GM23338 (cell line): ENCODE results near the gene DCBLD1. TPM values are rescaled to one million over a fixed set of nuclear protein-coding genes. Genes with fewer than 3 reads are reported as not detected.
"Not testable (repeated sequence)": the region's sequence is repeated elsewhere in the genome, so short reads cannot be mapped to it uniquely, and the experiment has no call there.

Source experiments
- ATAC-seq: fragments of 200-7000 bp; cut with Tn5 transposase; 3 replicates; pipeline ENCODE4 v1.9.1; 2020
- DNase-seq: peaks from one replicate; pipeline ENCODE4 v3.0.0-alpha.2; 2015; ENCODE audit warnings: low spot score
- H2AFZ ChIP-seq: fragments of 200-600 bp; sonication (generic); 2 replicates; pipeline ENCODE4 v1.8.0; 2016; ENCODE audit warnings: antibody characterized with exemption, mild to moderate bottlenecking, moderate library complexity
- H3F3A ChIP-seq: fragments of 200-600 bp; sonication (generic); replicated peaks from 2 replicates; pipeline ENCODE4 v1.8.0; 2017; ENCODE audit warnings: antibody characterized with exemption, mixed run types, low read depth
- H3K27ac ChIP-seq: fragments of 200-600 bp; sonication (generic); 2 replicates; pipeline ENCODE4 v1.6.1; 2016; ENCODE audit warnings: low read depth
- H3K27me3 ChIP-seq: fragments of 200-600 bp; sonication (generic); 2 replicates; pipeline ENCODE4 v1.8.0; 2016; ENCODE audit warnings: mild to moderate bottlenecking, mixed run types, moderate library complexity; ENCODE audit not compliant: insufficient read depth
- H3K36me3 ChIP-seq: fragments of 200-600 bp; sonication (generic); 2 replicates; pipeline ENCODE4 v1.8.0; 2016; ENCODE audit warnings: mild to moderate bottlenecking; ENCODE audit not compliant: insufficient read depth
- H3K4me1 ChIP-seq: fragments of 200-600 bp; sonication (generic); 2 replicates; pipeline ENCODE4 v1.8.0; 2016; ENCODE audit warnings: mild to moderate bottlenecking, moderate library complexity; ENCODE audit not compliant: insufficient read depth
- H3K4me2 ChIP-seq: fragments of 200-600 bp; sonication (generic); 2 replicates; pipeline ENCODE4 v1.7.1; 2017; ENCODE audit warnings: mixed run types
- H3K4me3 ChIP-seq: fragments of 200-600 bp; sonication (generic); 2 replicates; pipeline ENCODE4 v1.6.1; 2016; ENCODE audit warnings: mixed run types
- H3K79me2 ChIP-seq: fragments of 200-600 bp; sonication (generic); replicated peaks from 2 replicates; pipeline ENCODE4 v1.8.0; 2017; ENCODE audit warnings: mild to moderate bottlenecking; ENCODE audit not compliant: insufficient read depth
- H3K9me2 ChIP-seq: fragments of 200-600 bp; sonication (generic); 2 replicates; pipeline ENCODE4 v1.8.0; 2017; ENCODE audit not compliant: insufficient read depth
- H4K20me1 ChIP-seq: fragments of 200-600 bp; sonication (generic); replicated peaks from 2 replicates; pipeline ENCODE4 v1.8.0; 2017; ENCODE audit warnings: mild to moderate bottlenecking; ENCODE audit not compliant: insufficient read depth
- H3K27ac Mint-ChIP-seq: 2 replicates; pipeline ENCODE4 v1.8.0; 2020; ENCODE audit warnings: inconsistent platforms, mild to moderate bottlenecking, moderate library complexity, mixed read lengths
- H3K27me3 Mint-ChIP-seq: 3 replicates; pipeline ENCODE4 v1.8.0; 2022; ENCODE audit warnings: low read depth, mild to moderate bottlenecking, moderate library complexity, mixed read lengths, inconsistent platforms; ENCODE audit not compliant: insufficient read depth, poor library complexity
- H3K36me3 Mint-ChIP-seq: 3 replicates; pipeline ENCODE4 v1.8.0; 2021; ENCODE audit warnings: low read depth, mild to moderate bottlenecking, inconsistent platforms, moderate library complexity, mixed read lengths
- H3K4me1 Mint-ChIP-seq: 3 replicates; pipeline ENCODE4 v1.8.0; 2020; ENCODE audit warnings: mild to moderate bottlenecking, inconsistent platforms, mixed read lengths
- H3K4me3 Mint-ChIP-seq: 3 replicates; pipeline ENCODE4 v1.8.0; 2021; ENCODE audit warnings: moderate library complexity, mild to moderate bottlenecking, inconsistent platforms, mixed read lengths
- H3K9me3 Mint-ChIP-seq: 3 replicates; pipeline ENCODE4 v1.8.0; 2020; ENCODE audit warnings: moderate library complexity, mild to moderate bottlenecking, inconsistent platforms, mixed read lengths
- CTCF ChIP-seq, 2 experiments: fragments of 200-600 bp in 1 of 2; sonication (generic) in 1 of 2; conservative IDR thresholded peaks; 2 replicates each; pipeline versions ENCODE4 v1.5.1 to v1.6.1; 2016 to 2017; ENCODE audit warnings: antibody characterized with exemption in 2 of 2, low read depth in 2 of 2, mild to moderate bottlenecking in 2 of 2, moderate library complexity in 1 of 2
- ETS1 ChIP-seq: IDR thresholded peaks from 2 replicates; pipeline ENCODE4 v1.6.1; 2016; ENCODE audit warnings: antibody characterized with exemption
- NANOG ChIP-seq: IDR thresholded peaks from 2 replicates; pipeline ENCODE4 v1.6.1; 2016; ENCODE audit warnings: antibody characterized with exemption, borderline replicate concordance
- REST ChIP-seq: IDR thresholded peaks from one replicate; pipeline ENCODE4 v1.6.1; 2018; ENCODE audit warnings: antibody characterized with exemption; ENCODE audit not compliant: unreplicated experiment
- STAT1 ChIP-seq: IDR thresholded peaks from one replicate; pipeline ENCODE4 v1.6.1; 2016; ENCODE audit warnings: antibody characterized with exemption; ENCODE audit not compliant: unreplicated experiment
- ZNF114 ChIP-seq: fragments of 250-450 bp; sonication (Bioruptor Pico); IDR thresholded peaks from 2 replicates; pipeline ENCODE4 v1.5.0; 2020; ENCODE audit warnings: mild to moderate bottlenecking, moderate library complexity
- polyA plus RNA-seq: library from polyadenylated mRNA; unstranded; fragments of >200 nt; fragmentation: Nextera tagmentation; extraction: Ambion mirVana; gene quantifications from 2 replicates; pipeline ENCODE4 v1.2.1, GENCODE V29; 2016
- total RNA-seq: library from RNA; depleted of rRNA; stranded (reverse); fragments of >200 nt; shearing (Covaris generic); gene quantifications from 2 replicates; pipeline ENCODE4 v1.2.3, GENCODE V29; 2014

Gene DCBLD1
- total and polyA plus RNA-seq, 2 experiments from 2014 or later = 4.2 to 7.6 TPM

- TF ChIP-seq REST (no peak), NANOG (no peak), ZNF114 (CRISPR knock-in tag) (no peak), ETS1 (no peak), STAT1 (no peak), CTCF (conservative IDR thresholded peaks at IDR 0.05; ENCODE audit: low read depth in 2 of 2) (no peak)
- H3K9me2 ChIP-seq = 0 out of 2 replicates have a peak, but pooled peaks cover 7% of the 10 kb centered on the region
- no peak for ATAC-seq
- H3K27ac ChIP-seq = no peak overlapping the region
- no peaks in the 10 kb centered on the region for H4K20me1 ChIP-seq
- no peaks in the 10 kb centered on the region for H3K36me3 ChIP-seq
- no peak overlapping the region for H3K4me3 ChIP-seq
- Mint-ChIP-seq H3K36me3 (peaks cover 2% of the 10 kb centered on the region; the same call in 1 of the 3 replicates), H3K4me1 (peaks cover 5% of the 10 kb centered on the region; the same call in 2 of the 3 replicates), H3K9me3 (no peaks in the 10 kb centered on the region), H3K4me3 (no peak overlapping the region), H3K27me3 (no peaks in the 10 kb centered on the region), H3K27ac (no peak overlapping the region)
- H2AFZ ChIP-seq = no peak overlapping the region
- H3K27me3 ChIP-seq = no peaks in the 10 kb centered on the region
- H3K79me2 ChIP-seq = no peaks in the 10 kb centered on the region
- H3K4me1 ChIP-seq = 0 out of 2 replicates have a peak, but pooled peaks cover 6% of the 10 kb centered on the region
- H3K4me2 ChIP-seq = no peak overlapping the region
- no peak for DNase-seq
- no peaks in the 10 kb centered on the region for H3F3A ChIP-seq
Observed at GRCh38 chr6:117514655-117515054, 32.2 kb downstream of the DCBLD1 start.

GRCh38 chr6:117515326-117515725 is 32.9 kb downstream of the DCBLD1 start:
- Mint-ChIP-seq H3K4me1 (peaks cover 5% of the 10 kb centered on the region; the same call in 2 of the 3 replicates), H3K27ac (no peak overlapping the region), H3K9me3 (no peaks in the 10 kb centered on the region), H3K4me3 (no peak overlapping the region), H3K36me3 (peaks cover 2% of the 10 kb centered on the region; the same call in 1 of the 3 replicates), H3K27me3 (no peaks in the 10 kb centered on the region)
- H3K79me2 ChIP-seq = no peaks in the 10 kb centered on the region
- H3F3A ChIP-seq = no peaks in the 10 kb centered on the region
- no peak overlapping the region for H3K4me2 ChIP-seq
- no peak overlapping the region for H3K27ac ChIP-seq
- H3K4me3 ChIP-seq = no peak overlapping the region
- H3K9me2 ChIP-seq = 0 out of 2 replicates have a peak, but pooled peaks cover 7% of the 10 kb centered on the region
- DNase-seq (no peak), ATAC-seq (no peak)
- 0 out of 2 replicates have a peak, but pooled peaks cover 6% of the 10 kb centered on the region for H3K4me1 ChIP-seq
- no peaks in the 10 kb centered on the region for H3K36me3 ChIP-seq
- H3K27me3 ChIP-seq = no peaks in the 10 kb centered on the region
- TF ChIP-seq ZNF114 (CRISPR knock-in tag) = no peak
- H2AFZ ChIP-seq = no peak overlapping the region
- H4K20me1 ChIP-seq = no peaks in the 10 kb centered on the region

- H3K27me3 Mint-ChIP-seq, H3K4me1 ChIP-seq, H2AFZ ChIP-seq, H3K9me2 ChIP-seq, ATAC-seq, H3K27ac Mint-ChIP-seq, H3K27me3 ChIP-seq, H4K20me1 ChIP-seq, H3K4me2 ChIP-seq, H3K36me3 Mint-ChIP-seq, H3F3A ChIP-seq, H3K36me3 ChIP-seq, H3K9me3 Mint-ChIP-seq, H3K4me3 Mint-ChIP-seq, H3K27ac ChIP-seq, DNase-seq, H3K4me1 Mint-ChIP-seq, H3K4me3 ChIP-seq, H3K79me2 ChIP-seq: not testable (repeated sequence)
Observed at GRCh38 chr6:117517995-117518394, 35.5 kb downstream of the DCBLD1 start.
